Measurements from ENCODE around the gene WDR83. TPM values are rescaled to one million over a fixed set of nuclear protein-coding genes. Genes with fewer than 3 reads are reported as not detected.

The WDR83 gene, protein sequence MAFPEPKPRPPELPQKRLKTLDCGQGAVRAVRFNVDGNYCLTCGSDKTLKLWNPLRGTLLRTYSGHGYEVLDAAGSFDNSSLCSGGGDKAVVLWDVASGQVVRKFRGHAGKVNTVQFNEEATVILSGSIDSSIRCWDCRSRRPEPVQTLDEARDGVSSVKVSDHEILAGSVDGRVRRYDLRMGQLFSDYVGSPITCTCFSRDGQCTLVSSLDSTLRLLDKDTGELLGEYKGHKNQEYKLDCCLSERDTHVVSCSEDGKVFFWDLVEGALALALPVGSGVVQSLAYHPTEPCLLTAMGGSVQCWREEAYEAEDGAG
- total RNA-seq: 10 to 100 TPM; 14.2 to 17.2 TPM

DNA sequence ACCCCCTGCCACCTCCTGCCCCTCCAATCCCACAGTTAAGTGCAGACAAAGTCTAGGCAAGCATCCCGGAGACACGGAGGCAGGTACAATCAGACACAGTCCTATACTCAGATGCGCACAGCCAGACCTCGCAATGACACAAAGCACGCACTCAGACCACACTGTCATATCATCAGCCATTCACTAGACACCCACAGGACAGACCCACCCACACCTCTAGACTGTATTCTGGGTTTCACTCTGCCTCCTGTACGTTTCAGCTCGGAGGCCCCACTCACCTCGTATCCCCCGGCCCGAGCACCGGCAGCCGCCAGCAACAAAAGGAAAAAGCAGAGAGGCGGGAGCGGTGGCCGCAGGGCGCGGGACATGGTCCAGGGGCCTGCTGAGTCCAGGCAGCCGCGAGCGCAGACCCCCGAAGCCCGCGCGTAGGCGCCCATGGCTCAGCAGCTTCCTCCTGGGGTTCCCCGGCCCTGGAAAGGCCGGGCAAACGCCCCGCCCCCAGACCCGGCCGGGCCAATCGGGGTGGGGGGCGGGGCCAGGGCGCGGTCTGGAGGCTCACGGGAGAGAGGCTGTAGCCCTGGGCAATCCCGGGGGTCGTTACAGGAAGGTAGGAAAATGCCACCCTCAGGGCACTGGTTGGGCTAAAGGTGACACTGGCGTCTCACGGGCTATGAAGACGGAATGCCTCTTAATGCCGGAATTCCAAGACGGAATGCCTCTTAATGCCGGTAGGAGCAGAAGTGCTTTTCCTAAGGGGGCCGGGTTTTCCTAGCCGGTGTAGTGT is at the start of gene WDR83, which contains the start of gene MAN2B1:
TSS of gene WDR83 (plus strand) at position 543 of the 784 bp plus-strand sequence. CDS start 2,984 bp downstream, outside the sequence.
TSS of gene MAN2B1 (minus strand) at position 478 of the 784 bp plus-strand sequence. CDS start at position 437, 41 bp downstream.

DNA sequence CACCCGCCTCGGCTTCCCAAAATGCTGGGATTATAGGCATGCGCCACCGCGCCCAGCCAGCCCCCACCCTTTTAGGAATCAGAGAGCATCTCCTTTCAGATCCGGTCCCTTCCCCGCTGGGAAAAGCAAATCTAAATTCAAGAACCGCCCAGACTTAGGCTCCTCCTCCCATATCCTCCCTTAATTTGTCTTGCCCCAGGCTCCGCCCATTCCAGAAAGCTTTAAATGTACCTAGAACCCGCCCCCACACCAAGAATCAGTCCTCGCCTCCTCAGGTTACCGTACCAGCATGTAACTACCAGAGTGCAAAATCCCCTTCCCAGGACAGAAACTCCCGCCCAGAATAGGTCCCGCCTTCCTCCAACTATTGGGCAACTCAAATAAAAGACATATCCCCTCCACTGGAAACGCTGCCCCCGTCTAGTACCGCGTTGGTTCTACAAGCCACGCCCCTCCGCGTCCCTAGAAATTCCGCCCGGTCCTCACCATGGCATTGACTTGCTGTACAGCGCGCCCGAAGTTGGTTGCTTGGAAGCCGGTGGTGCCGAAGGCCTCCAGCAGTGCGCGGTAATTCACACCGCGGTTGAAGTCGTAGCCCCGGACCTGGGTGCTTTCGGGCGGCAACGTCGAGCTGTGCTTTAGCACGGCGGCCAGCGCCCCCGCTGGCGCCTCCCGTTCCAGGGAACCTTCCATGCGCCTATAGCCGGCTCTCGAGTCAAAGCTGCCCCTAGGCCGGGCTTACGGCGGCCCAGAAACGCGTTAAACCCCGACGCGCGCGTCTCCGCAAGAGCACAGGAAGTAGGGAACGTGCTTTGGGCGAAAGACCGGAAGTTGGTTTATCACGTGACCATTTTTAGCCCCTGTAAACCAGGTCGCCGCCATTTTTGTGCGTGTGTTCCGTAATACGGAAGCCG is 14.7 kb downstream of the WDR83 start, which contains the start of gene DHPS:
TSS of gene DHPS (minus strand) at position 807 of the 914 bp plus-strand sequence. CDS start at position 693, 114 bp downstream.

DNA sequence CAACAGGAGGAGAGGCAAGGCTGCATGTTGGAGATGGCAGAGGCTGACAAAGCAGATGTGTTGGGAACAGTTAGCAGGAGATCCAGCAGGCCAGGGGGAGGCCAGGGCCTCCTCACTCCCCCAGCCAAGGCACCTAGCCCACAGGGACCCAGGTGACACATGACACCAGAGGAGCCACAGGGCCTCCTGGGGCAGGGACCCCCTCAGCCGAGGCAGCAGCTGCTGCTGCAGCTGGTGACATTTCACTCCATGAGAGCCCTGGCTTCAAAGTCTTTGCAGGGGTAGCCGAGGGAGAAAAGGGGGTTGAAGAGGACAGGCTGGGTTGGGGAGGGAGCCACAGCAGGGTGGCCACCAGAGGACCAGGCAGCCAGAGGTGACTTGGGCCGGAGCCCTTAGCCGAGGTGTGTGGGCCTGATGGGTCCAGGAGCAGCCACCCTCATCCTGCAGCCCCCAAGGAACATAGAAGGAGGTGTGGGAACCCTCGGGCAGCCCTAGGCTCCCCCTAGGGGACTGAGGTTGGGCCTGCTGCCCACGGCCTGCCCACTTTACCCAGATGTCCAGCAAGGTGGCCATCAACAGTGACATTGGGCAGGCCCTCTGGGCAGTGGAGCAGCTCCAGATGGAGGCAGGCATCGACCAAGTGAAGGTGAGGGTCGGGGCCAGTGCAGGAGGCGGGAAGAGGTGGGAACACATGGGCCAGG is 21.0 kb downstream of the WDR83 start, which contains the start of gene GNG14:
TSS of gene GNG14 (plus strand) at position 503 of the 701 bp plus-strand sequence. CDS start at position 554, 51 bp downstream.

DNA sequence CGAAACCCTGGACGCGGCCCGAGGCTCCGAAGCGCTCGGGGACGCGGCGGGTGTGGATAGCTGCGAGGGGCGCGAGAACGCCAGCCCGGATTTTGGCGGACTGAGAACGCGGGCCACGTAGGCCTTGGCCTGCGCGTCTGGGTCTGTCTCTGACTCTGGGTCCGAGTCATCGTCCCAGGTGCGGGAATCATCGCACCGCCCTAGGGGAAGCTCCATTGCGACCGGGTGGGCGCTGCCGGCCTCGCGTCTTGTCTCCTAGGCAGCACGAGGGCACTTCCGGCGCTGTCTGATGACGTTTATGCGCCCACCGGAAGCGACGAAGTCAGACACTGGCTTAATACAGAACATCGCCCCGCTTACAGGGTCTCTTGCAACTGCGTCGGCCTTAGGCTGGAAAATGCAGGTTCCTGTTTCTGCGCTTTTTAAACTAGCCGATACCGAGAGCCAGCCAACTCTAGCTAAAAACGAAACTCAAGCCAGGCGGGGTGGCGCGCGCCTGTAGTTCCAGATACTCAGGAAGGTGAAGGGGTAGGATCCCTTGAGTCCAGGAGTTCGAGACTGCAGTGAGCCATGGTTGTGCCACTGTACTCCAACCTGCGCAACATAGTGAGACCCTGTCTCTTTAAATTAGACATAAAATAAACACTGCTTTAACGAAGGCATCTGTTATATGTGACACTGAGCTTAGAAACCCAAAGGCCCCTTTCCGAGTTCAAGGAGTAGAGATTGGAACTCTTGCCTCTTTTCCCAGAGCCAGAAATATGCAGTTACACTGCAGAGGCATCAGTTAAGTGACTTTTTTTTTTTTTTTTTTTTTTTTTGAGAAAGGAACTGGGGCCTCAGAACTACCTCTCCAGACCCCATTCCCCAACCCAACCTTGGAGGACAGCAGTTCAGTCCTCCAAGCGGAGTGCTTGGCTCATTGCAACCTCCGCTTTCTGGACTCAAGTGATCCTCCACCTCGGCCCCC is 30.0 kb downstream of the WDR83 start, which contains the start of gene FBXW9:
TSS of gene FBXW9 (minus strand) at position 266 of the 970 bp plus-strand sequence. CDS start at position 216, 50 bp downstream.

DNA sequence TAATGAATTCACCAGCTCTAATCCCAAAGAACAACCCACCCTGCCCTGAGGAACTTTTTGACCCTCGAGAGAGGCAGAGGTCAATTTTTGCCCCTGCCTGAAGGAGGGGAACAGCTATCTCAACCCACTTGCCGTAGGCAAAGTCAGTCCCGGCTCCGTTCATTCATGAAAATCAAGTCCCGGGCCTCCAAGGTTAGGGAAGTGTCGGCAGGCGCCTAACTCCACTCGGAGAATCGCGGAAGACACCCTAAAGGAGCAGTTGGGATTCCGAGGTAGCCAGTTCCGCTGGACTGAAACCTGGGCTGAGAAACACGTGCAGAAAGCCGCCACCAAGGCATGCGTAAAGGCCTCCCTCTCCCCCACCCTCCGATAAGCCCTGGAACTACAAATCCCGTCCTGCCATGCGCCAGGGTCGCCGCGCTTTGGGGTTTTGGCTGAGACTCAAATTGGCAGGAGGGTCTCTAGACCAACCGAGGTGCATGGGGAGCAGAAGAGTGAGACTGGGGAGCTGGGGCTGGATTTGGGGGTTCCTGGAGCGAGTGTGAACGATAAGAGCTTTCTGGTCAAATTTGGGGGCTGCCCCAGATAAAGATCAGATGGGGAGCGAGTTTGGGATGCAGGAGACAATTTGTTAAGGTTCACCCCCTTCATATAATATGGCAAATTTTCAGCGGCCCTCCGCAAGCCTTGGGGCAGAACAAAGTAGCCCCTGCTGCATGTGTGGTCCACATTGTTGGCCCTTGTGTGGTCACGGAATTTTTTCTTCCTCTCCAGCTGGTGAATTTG is 57.2 kb downstream of the WDR83 start, which contains the start of gene TNPO2:
TSS of gene TNPO2 (minus strand) at position 292 of the 786 bp plus-strand sequence. CDS start 2,955 bp downstream, outside the sequence.

Other genes starting within 250 kb of the WDR83 start
- gene ZNF443, start 225.8 kb upstream of the WDR83 start, total RNA-seq: 1 to 10 TPM; 6.5 to 6.7 TPM
- 1 to 10 TPM; 3.2 to 5.7 TPM for gene ZNF709, start 182.0 kb upstream of the WDR83 start, total RNA-seq
- 10 to 100 TPM; 11.7 to 11.8 TPM for gene ZNF564, start 115.3 kb upstream of the WDR83 start, total RNA-seq
- 10 to 100 TPM; 20.4 to 21.4 TPM for gene ZNF490, start 56.0 kb upstream of the WDR83 start, total RNA-seq
- 10 to 100 TPM; 43.8 to 46.3 TPM for gene ZNF791, start 55.9 kb upstream of the WDR83 start, total RNA-seq
- 100 to 1,000 TPM; 179 to 189 TPM for gene MAN2B1, start 65 bp upstream of the WDR83 start, total RNA-seq
- gene DHPS, start 15.1 kb downstream of the WDR83 start, total RNA-seq: 100 to 1,000 TPM; 102 to 115 TPM
- not detected for gene GNG14, start 21.2 kb downstream of the WDR83 start, total RNA-seq
- 1 to 10 TPM; 5.3 to 6.6 TPM for gene FBXW9, start 29.8 kb downstream of the WDR83 start, total RNA-seq
- gene TNPO2, start 57.1 kb downstream of the WDR83 start, total RNA-seq: 10 to 100 TPM; 62.6 to 63.7 TPM
- gene TRIR, start 67.9 kb downstream of the WDR83 start, total RNA-seq: 100 to 1,000 TPM; 221 to 228 TPM
- gene GET3, start 70.7 kb downstream of the WDR83 start, total RNA-seq: 10 to 100 TPM; 52.4 to 55.0 TPM
- not detected for gene BEST2, start 85.0 kb downstream of the WDR83 start, total RNA-seq
- 10 to 100 TPM; 19.6 to 20.2 TPM for gene HOOK2, start 108.7 kb downstream of the WDR83 start, total RNA-seq
- 10 to 100 TPM; 90.6 to 96.0 TPM for gene JUNB, start 124.7 kb downstream of the WDR83 start, total RNA-seq
- 100 to 1,000 TPM; 245 to 256 TPM for gene PRDX2, start 135.0 kb downstream of the WDR83 start, total RNA-seq
- gene THSD8, start 135.3 kb downstream of the WDR83 start, total RNA-seq: 10 to 100 TPM; 12.6 to 18.2 TPM
- gene RNASEH2A, start 139.8 kb downstream of the WDR83 start, total RNA-seq: 10 to 100 TPM; 28.5 to 30.9 TPM
- gene RTBDN, start 167.8 kb downstream of the WDR83 start, total RNA-seq: not detected
- gene MAST1, start 171.7 kb downstream of the WDR83 start, total RNA-seq: under 1 TPM; 0.53 to 0.88 TPM
- 10 to 100 TPM; 29.4 to 30.0 TPM for gene DNASE2, start 214.6 kb downstream of the WDR83 start, total RNA-seq
- under 1 TPM in 1 of 2 experiments, not detected in 1; 0.14 TPM for gene KLF1, start 220.4 kb downstream of the WDR83 start, total RNA-seq
- 10 to 100 TPM; 39.0 to 42.7 TPM for gene GCDH, start 224.4 kb downstream of the WDR83 start, total RNA-seq